ENCODE data around the gene CAPN5.

Gene CAPN5

DNA sequence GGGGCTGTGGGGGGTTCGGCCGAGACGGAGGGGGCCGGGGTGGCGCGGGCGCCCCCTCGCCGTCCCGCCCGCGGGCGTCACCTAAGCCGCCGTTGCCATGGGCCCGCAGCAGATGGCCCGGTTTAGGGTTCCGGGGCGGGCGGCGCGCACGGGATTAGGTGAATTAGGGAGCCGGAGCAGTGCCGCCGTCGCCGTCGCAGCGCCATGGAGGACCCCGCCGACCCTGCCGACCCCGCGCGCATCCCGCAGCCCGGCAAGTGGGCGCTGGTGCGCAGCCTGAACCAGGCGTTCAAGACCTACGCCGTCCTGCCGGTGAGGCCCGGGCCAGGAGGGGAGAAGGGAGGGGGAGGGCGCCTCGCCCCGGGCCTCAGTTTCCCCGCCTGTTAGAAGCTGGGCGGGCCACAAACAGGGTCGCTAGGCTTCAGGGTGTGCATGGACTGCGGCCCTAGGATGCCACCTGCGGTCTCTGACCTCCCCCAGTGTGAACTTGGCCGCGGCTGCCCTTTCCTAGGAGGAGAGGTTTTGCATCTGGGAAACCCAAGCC lies 71.4 kb downstream of the CAPN5 start:
- DNase-seq = no peak

DNA sequence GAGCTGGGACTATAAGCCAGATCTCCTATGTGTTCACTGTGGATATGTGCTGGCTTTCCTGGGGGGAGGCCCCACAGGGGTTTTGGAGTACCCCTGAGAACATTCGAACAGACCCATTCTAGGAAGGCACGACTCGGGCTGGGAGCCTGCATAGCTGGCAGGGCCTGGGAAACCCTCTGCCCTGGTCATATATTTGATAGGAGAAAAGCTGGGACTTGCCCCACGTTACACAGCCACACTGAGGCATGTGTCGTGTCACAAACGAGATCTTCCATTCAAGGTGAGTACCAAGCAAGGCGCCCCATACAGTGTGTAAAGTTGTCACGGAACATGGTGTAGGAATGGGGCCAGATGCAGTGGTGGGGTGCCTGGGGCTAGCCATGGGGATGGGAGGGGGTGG lies 72.4 kb downstream of the CAPN5 start:
- DNase-seq = no peak

DNA sequence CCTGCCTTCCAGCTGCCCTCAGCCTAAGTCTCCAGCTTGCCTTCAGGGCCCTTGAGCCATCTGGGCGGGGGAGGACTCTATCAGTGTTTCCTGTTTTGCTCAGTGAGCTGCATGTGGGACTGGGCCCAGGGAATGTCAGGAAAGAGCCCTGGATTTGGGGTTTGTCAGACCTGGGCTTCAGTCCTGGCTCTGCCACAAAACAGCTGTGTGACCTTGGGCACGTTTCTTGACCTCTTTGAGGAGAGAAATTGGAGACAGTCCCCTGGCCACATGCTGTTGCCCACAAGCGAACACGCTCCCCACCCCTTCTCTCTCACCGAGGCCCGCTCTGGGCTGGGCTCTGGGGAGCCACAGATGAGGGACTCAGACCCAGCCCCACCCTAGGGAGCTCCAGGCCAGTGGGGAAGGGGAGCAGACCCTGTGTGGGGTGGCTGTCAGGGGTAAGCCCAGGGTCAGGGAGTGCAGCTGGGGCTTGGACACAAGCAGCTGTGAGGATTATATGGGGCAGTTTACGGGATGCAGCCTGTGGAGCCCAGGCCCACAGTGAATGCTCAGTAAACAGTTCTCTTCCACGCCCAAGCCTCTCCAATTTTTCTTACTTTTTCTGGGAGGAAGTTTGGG lies 73.6 kb downstream of the CAPN5 start:
- no peak for DNase-seq

DNA sequence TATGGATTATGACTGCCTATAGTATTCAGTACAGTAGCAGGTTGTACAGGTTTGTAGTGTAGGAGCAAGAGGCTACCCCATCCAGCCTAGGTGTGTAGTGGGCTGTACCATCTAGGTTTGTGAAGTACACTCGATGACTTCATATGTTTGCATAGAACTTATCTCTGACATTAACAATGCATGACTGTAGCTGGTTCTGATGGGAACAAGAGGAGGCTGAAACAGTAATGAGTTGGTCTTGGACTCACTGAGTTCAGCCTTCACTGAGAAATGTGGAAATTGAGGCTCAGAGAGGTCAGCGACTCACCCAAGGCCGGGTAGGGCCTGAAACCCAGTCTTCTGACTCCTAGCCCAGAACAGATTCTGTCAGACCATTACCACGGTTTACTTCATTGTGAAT lies 74.3 kb downstream of the CAPN5 start:
- no peak for DNase-seq

DNA sequence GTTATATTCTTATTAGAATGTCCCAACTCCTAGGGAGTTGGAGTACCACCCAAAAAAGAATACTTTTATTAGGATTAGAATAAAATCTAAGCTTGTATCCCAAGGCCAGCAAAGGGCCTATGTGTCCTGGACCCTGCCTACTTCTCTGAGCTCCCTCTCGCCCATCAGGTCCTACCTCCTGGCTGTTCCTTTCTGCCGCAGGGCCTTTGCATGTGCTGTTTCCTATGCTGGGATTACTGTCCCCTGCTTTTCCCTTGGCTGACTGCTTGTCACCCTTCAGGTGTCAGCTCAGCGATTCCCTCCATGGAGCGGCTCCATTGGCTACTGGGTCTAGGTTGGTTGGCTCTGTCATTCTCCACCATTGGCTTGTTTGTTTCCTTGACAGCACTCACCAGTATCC lies 74.7 kb downstream of the CAPN5 start:
- no peak for DNase-seq

DNA sequence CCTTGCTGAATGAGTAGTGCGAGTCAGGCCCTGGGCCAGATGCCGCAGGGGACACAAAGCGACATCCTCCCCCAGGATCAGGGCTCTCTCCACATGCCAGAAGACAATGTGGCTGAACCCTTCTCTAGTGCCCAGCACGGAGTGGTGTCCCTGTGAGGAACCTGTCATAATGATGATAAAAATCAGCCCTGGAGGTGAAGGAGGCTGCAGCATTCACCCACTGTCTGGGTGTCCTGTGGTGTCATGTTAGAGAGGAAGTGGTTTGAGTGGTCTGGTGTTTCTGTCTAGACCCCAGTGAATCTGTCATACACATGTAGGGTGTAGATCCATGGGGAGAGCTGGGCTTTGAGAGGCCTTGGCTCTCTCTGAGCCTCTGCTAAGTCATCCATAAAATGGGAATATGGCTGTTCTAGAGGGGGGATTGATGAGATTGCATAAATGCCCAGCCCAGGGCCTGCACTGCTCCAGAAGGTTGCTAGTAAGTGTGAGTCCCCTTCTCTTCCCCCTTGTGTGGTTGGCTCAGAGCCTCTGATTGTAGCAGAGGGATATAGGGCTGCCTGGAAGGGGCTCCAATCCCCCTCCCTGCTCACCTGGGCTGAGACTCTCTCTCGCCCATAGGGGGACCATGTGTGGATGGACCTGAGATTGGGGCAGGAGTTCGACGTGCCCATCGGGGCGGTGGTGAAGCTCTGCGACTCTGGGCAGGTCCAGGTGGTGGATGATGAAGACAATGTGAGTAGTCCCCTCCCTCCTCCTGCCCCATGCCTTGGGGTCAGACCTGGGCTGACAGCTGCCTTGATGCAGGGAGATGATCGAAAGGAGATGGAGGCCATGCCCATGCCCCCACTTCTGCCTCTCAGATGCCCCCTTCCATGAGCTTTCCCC lies 75.6 kb downstream of the CAPN5 start:
- DNase-seq = peak; percentile 26

DNA sequence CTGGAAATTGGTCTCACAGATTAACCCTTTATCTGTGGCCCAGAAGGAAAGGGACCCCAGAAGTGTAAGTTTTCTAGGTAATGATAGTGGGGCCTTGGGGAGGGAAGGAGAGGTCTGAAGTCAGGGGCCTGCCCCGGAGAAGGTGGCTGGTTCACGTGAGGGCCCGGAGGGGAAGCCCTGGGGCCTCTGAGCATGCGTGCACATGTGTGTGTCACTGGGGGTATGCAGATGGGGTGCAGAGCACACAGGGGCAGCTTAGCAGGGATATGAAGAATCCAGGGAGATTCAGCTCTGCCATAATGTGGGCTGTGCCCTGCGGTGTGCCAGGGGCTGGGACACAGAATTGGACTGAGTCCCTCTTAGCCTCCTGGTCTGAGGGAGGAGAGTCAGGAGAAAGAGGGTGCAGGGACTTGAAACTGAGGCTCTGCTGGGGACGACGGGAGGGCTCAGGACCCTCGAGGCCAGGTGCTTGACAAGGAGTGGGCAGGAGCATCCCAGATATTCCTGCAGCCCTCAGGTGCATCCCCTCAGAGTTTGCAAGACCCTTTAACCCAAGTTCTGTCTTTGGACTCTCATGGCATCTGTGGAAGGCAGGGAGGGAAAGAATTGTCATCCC lies 76.7 kb downstream of the CAPN5 start:
- no peak for DNase-seq

DNA sequence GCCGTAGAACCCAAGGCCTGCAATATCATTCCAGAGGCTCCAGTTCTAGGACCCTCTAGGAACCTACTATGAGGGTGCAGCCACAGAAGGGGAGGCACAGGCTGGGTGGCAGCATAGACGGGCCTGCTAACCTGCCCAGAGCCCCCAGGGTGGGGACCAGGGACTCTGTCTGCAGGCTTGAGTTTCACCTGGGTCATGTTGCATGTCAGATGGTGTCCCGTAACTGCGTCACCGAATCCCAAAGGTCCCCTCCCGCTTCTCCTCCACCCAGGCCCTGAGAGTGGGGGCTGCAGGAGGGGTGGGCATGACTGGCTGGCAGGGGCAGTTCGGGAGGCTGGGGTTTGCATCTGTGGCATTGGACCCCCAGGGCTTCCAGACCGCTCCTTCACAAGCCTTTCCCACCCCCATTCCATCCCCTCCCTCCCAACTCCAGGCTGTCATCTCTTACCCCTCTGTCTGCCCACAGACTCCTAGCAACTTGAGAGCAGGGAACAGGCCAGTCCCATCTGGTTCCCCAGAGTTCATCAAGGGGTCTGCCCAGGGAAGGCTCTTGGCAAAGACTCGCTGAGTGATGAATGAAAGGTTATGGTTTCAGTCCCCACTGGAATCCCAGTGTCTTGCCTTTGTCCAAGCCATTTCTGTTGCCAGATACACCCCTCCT lies 77.6 kb downstream of the CAPN5 start:
- no peak for DNase-seq

DNA sequence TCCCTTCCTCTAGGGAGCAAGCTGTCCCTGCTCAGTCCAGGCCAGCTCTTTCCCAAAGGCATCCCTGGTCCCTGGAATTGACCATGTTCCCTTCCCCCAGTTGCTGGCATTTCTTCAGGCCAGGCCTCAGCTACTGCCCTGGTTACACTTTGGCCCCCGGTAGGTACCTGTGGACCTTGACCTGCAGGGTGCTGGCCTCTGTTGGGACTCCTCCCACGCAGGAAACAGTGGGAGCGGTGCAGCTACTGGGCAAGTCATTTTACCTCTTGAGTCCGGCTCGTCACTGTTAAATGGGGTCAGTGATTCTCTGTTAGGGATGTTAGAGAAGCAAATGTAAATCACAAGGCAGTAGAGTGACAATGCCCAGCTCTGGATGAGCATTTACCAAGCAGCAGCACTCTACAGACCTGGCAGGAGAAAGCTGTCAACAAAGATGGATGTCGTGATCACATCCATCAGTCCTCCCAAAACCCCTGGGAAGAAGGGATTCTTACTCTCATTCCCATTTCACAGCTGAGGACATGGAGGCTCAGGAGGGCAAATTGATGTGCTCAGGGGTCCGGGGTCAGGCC lies 78.2 kb downstream of the CAPN5 start:
- no peak for DNase-seq

DNA sequence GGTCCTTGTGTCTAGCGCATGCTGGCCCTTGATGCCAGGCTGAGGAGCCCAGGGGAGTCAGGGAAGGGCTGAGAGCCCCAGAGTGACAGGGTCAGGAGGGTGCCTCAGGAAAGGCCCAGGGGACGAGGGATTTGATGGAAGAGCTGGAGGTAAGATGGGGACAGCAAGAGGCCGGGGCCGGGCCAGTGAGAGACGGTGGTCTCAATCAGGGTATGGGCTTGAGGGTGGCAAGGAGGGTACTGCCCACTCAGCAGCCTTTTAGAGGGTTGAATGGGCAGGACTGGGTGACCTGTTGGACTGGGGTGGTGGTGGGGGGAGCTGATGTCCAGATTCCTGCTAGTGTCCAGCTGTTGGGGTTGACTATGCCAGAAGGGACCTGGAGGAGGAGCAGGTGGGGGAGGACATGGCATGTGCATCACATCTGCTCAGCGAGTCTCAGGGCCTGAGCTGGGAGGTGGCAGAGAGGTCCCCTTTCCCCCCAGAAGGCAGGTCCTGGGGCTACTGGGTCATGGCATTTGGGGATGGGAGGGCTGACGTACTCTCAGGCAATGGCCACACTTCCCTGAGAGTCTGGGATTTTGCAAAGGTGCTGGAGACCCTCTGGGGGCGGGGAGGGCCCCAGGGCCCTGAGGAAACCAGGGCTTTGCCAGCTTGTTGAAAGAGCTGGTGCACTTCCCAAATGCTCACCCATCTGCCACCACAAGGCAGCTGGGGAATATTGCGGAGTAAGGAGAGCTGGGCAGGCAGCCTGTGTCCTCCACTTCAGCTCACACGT lies 79.7 kb downstream of the CAPN5 start:
- DNase-seq = no peak

DNA sequence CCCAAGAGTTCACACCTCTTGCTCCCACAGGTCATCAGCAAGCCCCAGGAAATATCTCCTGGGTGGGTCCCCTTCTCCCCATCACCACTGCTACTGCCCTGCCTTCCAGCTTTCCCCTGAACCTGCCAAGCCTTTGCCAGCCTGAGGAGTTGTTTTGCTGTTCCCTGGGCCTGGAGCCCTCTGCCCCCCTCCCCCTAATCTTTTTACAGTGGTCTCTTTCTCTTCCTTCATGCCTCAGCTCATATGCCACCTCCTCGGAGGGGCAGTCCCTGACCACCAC lies 80.2 kb downstream of the CAPN5 start:
- no peak for DNase-seq

DNA sequence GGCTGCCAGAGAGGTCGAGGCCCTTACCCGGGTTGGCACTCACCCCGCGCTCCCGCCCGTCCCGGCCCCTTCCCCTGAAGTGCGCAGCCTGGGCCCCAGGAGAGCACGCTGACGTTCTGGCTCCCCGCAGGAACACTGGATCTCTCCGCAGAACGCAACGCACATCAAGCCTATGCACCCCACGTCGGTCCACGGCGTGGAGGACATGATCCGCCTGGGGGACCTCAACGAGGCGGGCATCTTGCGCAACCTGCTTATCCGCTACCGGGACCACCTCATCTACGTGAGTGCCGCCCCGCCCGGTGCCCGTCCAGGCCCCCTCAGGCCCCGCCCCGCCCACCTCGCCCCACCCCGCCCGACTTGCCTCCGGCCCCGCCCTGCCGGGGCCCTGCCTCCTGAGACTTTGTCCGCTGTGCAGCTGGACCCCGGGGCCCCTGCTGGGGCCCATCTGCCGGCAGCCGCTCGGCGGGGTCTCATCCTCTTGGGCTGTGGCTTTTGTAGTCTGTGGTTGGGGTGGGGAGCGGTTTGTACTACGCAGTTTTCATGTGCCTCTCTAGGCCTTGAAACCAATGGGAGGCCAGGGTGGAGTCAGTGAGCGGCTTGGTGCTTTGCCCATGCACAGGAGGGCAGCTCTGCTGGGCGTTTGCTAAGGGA lies 81.0 kb downstream of the CAPN5 start:
- peak; percentile 13 for DNase-seq

DNA sequence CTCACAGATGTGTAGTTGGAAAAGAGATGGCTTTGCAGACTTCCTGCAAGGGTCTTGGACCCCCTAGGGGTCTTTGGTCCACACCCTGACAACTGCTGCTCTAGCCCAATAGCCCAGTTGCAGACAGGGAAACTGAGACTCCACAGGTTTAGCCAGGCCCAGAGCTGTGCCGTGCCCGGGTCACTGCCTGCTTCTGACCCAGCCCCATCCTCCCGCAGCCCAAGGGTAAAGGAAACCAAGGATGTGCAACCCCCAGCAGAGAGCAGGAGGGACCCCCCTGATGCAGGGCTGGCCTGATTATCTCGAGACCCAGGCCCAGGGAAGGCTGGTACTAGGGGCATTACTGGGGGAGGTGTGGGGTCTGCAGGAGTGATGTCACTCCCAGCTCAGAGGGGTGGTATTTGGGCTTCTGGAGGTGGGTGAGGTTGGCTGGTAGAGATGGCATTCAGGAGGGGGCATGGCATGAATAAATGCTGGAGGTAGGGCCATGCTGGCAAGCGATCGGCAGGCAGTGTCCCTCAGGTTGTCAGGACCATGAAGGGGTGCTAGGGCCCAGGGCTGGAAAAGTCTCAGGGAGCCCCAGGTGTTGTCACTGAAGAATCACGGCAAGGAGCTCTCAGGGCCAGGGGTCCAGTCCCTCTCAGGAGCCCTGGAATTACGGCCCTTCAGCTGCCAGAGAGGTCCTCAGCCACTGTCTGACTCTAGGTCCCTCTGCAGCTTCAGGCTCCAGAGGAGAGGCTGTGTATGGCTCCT lies 82.4 kb downstream of the CAPN5 start:
- DNase-seq = no peak

DNA sequence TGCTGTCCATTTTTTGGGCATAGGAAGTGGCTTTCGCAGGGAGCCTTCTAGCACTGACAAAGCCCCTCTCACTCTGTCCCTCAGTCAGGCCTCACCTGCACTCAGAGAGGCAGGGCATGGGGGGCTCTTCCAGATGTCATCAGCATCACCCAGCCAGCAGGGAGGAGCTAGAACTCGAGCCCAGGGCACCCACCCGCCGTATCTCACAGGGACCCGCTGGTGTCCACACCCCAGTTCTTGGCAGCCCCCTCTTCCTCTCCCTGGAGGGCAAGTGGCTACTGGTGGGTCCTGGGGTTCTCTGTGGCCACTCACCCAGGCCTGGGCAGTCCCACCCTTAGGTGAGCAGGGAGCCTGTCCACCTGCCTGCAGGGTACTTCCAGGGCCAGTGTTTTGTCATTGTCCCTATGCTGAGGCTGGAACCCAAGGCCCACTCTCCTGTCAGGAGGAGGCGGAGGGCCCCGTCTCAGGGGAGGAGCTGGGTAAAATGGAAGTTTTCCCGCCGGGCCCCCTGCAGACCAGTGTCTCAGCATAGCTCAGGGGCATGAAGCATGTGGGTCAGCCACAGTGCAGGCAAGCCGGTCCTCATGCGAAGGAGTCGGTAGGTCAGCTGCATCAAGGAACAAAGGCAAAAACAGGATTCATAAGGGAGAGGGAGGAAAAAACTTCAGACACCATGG lies 83.1 kb downstream of the CAPN5 start:
- DNase-seq = no peak

DNA sequence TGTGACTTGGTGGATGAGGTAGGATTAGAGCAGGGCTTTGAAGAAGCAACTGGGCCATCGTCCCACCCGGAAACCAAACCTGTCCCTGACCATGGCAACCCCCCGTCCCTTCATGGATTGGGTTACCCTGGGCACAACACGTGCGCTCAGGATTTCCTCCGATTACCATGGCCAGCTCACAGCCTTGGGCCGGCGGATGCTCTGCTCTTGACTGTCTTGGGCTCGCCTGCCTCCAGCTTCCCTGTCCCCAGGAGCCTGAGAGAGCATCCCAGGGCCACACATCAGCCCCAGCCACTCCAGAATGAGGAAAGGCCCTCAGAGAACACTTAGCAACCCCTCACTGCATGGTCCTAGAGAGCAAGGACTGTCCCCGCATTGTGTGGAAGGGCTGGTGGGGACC lies 84.1 kb downstream of the CAPN5 start:
- no peak for DNase-seq

DNA sequence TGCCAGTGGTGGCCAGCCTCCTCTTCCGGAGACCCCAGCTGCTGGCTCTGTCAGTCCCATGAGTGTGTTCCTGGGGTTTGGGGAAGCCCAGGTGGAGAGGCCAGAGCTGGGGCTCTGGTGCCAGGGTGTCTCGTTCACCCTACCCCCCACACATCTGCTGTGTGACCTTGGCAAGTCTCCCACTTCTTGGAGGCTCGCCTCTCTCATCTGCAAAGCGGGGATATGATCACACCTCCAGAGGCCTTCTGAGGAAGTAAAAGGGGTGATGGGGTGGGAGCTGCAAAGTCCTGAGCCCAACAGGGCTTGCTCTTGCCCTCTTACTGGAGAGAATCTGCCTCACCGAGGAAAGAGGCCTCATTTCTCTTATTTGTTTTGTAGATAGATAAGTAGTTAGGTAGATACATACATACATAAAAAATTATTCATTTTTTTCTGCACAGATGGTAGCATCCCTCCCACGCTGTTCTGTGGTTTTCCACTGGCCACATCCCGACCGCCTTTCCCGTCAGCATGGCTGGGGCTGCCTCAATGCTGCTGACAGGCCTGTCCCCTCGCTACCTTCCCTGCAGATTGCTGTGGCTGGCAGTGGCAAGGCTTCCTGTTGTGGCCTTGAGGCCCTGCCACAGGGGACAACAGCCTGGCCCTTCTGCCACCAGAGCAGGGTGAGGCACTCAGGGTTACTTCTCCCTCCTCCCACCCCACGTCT lies 85.2 kb downstream of the CAPN5 start:
- peak; percentile 29 for DNase-seq

DNA sequence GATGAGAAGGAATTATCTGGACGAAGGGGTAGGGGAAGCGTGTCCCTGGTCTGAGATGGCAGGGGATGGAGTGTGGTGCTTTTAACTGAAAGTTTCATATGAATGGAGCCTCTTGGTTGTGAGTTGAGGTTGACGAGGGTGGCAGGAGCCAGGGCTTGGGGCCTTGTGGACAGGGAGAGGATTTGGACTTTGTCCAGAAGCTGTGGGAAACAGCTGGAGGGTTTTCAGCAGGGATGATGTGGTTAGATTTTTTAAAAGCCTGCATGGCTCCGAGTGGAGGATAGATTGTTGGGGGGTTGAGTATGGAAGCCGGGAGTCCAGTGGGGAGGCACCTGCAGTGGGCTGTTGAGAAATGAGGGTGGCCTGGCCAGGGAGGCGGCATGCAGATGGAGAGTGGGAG lies 86.1 kb downstream of the CAPN5 start:
- no peak for DNase-seq

DNA sequence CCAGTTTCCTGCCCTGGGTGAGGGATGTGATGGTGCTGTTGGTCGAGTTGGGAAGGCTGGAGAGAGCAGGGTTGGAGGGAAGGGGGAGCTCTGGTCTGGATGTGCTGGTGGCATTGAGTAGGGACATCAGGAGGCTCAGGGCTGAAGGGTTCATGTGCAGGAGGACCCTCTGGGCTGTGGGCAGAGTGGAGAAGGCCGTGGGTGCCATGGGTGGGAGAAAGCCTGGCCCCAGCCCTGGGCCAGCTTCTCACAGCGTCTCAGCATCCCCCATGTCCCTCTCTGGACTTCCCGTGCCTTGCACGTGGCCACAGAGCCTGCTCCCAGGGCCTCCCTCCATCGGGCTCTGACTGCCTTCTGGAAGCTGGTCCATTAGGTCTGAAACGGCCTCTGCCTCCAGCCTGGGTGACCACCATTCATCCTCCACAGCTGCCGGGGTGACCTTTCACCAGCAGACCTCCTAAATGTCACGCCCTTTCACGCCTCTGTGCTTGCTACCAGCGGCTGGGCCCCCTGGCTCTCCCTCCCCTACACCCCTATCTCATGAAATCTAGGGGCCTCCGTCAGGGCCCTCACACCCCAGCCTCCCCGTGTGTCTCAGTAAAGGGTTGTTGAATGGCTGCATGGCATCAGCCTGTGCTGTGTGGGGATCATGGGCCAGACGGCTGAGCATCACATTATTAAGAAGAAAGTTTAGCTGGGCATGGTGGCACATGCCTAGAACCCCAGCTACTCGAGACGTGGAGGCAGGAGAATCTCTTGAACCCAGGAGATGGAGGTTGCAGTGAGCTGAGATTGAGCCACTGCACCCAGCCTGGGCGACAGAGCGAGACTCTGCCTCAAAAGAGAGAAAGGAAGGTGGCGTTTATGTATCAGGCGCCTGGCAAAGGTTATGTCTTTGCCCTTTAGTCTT lies 86.8 kb downstream of the CAPN5 start:
- no peak for DNase-seq

Measured in activated gamma-delta T cell treated with Interleukin-2 at 50 U/mL for 16 hours (primary cell).